Mesenchymal stem cell (in vitro differentiated cells and primary cell): ENCODE results near the gene GCK.

Source experiments
- DNase-seq: peaks from one replicate; pipeline ENCODE4 v3.0.0-alpha.2; 2013
- H2AFZ ChIP-seq: one replicate; pipeline ENCODE4 v1.6.1; 2013; ENCODE audit warnings: low read depth, mild to moderate bottlenecking, control low read depth, inconsistent platforms, low read length, moderate library complexity
- H2AK5ac ChIP-seq: 2 replicates; pipeline ENCODE4 v1.6.1; 2013; ENCODE audit warnings: low read length, moderate library complexity, mild to moderate bottlenecking, inconsistent platforms; ENCODE audit not compliant: severe bottlenecking
- H2BK120ac ChIP-seq: one replicate; pipeline ENCODE4 v1.6.1; 2013; ENCODE audit warnings: low read depth, mild to moderate bottlenecking, inconsistent platforms, low read length, moderate library complexity
- H2BK12ac ChIP-seq, 2 experiments: one replicate each; pipeline ENCODE4 v1.6.1; 2013; ENCODE audit warnings: inconsistent platforms in 2 of 2, low read length in 2 of 2, mild to moderate bottlenecking in 2 of 2, moderate library complexity in 2 of 2, control low read depth in 1 of 2
- H2BK15ac ChIP-seq: one replicate; pipeline ENCODE4 v1.6.1; 2013; ENCODE audit warnings: mild to moderate bottlenecking, low read depth, inconsistent platforms; ENCODE audit not compliant: poor library complexity, severe bottlenecking
- H2BK5ac ChIP-seq: 2 replicates; pipeline ENCODE4 v1.6.1; 2013; ENCODE audit warnings: low read depth, mild to moderate bottlenecking, low read length, control low read depth, inconsistent platforms; ENCODE audit not compliant: poor library complexity, severe bottlenecking
- H3K14ac ChIP-seq, 2 experiments: one replicate each; pipeline ENCODE4 v1.6.1; 2013; ENCODE audit warnings: inconsistent platforms in 2 of 2, low read length in 2 of 2, control low read depth in 1 of 2, mild to moderate bottlenecking in 1 of 2, moderate library complexity in 1 of 2
- H3K18ac ChIP-seq, 2 experiments: one replicate each; pipeline ENCODE4 v1.6.1; 2013; ENCODE audit warnings: inconsistent platforms in 2 of 2, low read length in 2 of 2, control low read depth in 1 of 2, low read depth in 1 of 2, mild to moderate bottlenecking in 1 of 2
- H3K23ac ChIP-seq, 2 experiments: one replicate each; pipeline ENCODE4 v1.6.1; 2013; ENCODE audit warnings: inconsistent platforms in 2 of 2, low read length in 2 of 2, mild to moderate bottlenecking in 2 of 2, moderate library complexity in 2 of 2, control low read depth in 1 of 2
- H3K27ac ChIP-seq: 2 replicates; pipeline ENCODE4 v1.5.1; 2013; ENCODE audit warnings: mild to moderate bottlenecking, moderate library complexity, low read length, control low read depth, inconsistent platforms; ENCODE audit not compliant: poor library complexity, severe bottlenecking
- H3K27me3 ChIP-seq, 2 experiments: 2 replicates each; pipeline versions ENCODE4 v1.6.1 to v1.7.0; 2013; ENCODE audit warnings: low read length in 2 of 2, mild to moderate bottlenecking in 2 of 2, moderate library complexity in 2 of 2, control low read depth in 1 of 2, inconsistent platforms in 1 of 2; ENCODE audit not compliant: control insufficient read depth in 1 of 2, insufficient read depth in 1 of 2
- H3K36me3 ChIP-seq, 2 experiments: 2 replicates each; pipeline versions ENCODE4 v1.6.1 to v1.7.0; 2013; ENCODE audit warnings: low read length in 2 of 2, control low read depth in 1 of 2, inconsistent platforms in 1 of 2, low read depth in 1 of 2, mild to moderate bottlenecking in 1 of 2; ENCODE audit not compliant: insufficient read depth in 2 of 2, control insufficient read depth in 1 of 2
- H3K4ac ChIP-seq, 2 experiments: one replicate each; pipeline ENCODE4 v1.6.1; 2013; ENCODE audit warnings: inconsistent platforms in 2 of 2, low read length in 2 of 2, mild to moderate bottlenecking in 2 of 2, moderate library complexity in 2 of 2, control low read depth in 1 of 2, low read depth in 1 of 2
- H3K4me1 ChIP-seq: 2 replicates; pipeline ENCODE4 v1.6.1; 2013; ENCODE audit warnings: low read depth, low read length, control low read depth; ENCODE audit not compliant: control insufficient read depth, insufficient read depth
- H3K4me2 ChIP-seq: 2 replicates; pipeline ENCODE4 v1.6.1; 2013; ENCODE audit warnings: low read length, mild to moderate bottlenecking, inconsistent platforms; ENCODE audit not compliant: poor library complexity, severe bottlenecking
- H3K4me3 ChIP-seq, 2 experiments: 2 replicates each; pipeline versions ENCODE4 v1.5.1 to v1.7.0; 2013; ENCODE audit warnings: low read length in 2 of 2, mild to moderate bottlenecking in 2 of 2, control low read depth in 1 of 2, low read depth in 1 of 2; ENCODE audit not compliant: insufficient read depth in 1 of 2
- H3K79me1 ChIP-seq: replicated peaks from 2 replicates; pipeline ENCODE4 v1.6.1; 2013; ENCODE audit warnings: mild to moderate bottlenecking, control low read depth, low read length, inconsistent platforms; ENCODE audit not compliant: poor library complexity, severe bottlenecking
- H3K9ac ChIP-seq: 2 replicates; pipeline ENCODE4 v1.7.0; 2013; ENCODE audit warnings: mild to moderate bottlenecking, low read length, moderate library complexity
- H3K9me3 ChIP-seq: 2 replicates; pipeline ENCODE4 v1.7.0; 2013; ENCODE audit warnings: mild to moderate bottlenecking, low read length; ENCODE audit not compliant: control insufficient read depth
- H4K8ac ChIP-seq: one replicate; pipeline ENCODE4 v1.6.1; 2013; ENCODE audit warnings: inconsistent platforms, mild to moderate bottlenecking, low read length, moderate library complexity
- H4K91ac ChIP-seq: one replicate; pipeline ENCODE4 v1.6.1; 2013; ENCODE audit warnings: mild to moderate bottlenecking, low read length, inconsistent platforms
- WGBS: methylation state at CpG from one replicate; pipeline ENCODE4 v1.1.7; 2013; ENCODE audit warnings: mixed read lengths; 5-methylcytosine and 5-hydroxymethylcytosine counted together

The GCK gene

GRCh38 chr7:44116087-44116788, 73.0 kb downstream of the GCK start:
- no peak overlapping the region for H4K8ac ChIP-seq
- H3K79me1 ChIP-seq: peaks cover 45% of the 10 kb centered on the region
- no peak overlapping the region for H2BK15ac ChIP-seq
- no peak overlapping the region for H3K9ac ChIP-seq
- peaks cover 91 to 92% of the 10 kb centered on the region in 2 experiments for H3K36me3 ChIP-seq
- H3K18ac ChIP-seq: no peak overlapping the region
- no peaks in the 10 kb centered on the region for H3K9me3 ChIP-seq
- 94% methylated on average over 17 of the region's 17 CpGs for WGBS
- no peak overlapping the region for H3K14ac ChIP-seq
- no peaks in the 10 kb centered on the region for H3K27me3 ChIP-seq
- no peak overlapping the region for H2BK5ac ChIP-seq
- no peak overlapping the region for H2BK120ac ChIP-seq
- no peak overlapping the region for H3K27ac ChIP-seq
- no peak overlapping the region for H3K4me2 ChIP-seq
- H2BK12ac ChIP-seq: no peak overlapping the region
- H3K4ac ChIP-seq: no peak overlapping the region
- H2AK5ac ChIP-seq: no peak overlapping the region
- no peak overlapping the region for H4K91ac ChIP-seq
- DNase-seq: no peak
- H3K4me3 ChIP-seq: no peak overlapping the region
- peaks cover 17% of the 10 kb centered on the region for H3K4me1 ChIP-seq
- H2AFZ ChIP-seq: no peak overlapping the region
- H3K23ac ChIP-seq: no peak overlapping the region

GRCh38 chr7:44114586-44115310, 74.5 kb downstream of the GCK start:
- no peak overlapping the region for H2AK5ac ChIP-seq
- H2BK5ac ChIP-seq: no peak overlapping the region
- no peak overlapping the region for H3K14ac ChIP-seq
- H3K4me2 ChIP-seq: no peak overlapping the region
- H3K36me3 ChIP-seq: peaks cover 91 to 97% of the 10 kb centered on the region in 2 experiments
- no peak overlapping the region for H2BK12ac ChIP-seq
- H2BK15ac ChIP-seq: no peak overlapping the region
- no peak overlapping the region for H3K9ac ChIP-seq
- H2BK120ac ChIP-seq: no peak overlapping the region
- H3K27me3 ChIP-seq: no peaks in the 10 kb centered on the region
- peaks cover 24% of the 10 kb centered on the region for H3K4me1 ChIP-seq
- WGBS: 95% methylated on average over 12 of the region's 12 CpGs
- no peak overlapping the region for H3K23ac ChIP-seq
- no peaks in the 10 kb centered on the region for H3K9me3 ChIP-seq
- no peak overlapping the region for H2AFZ ChIP-seq
- no peak overlapping the region for H4K8ac ChIP-seq
- no peak overlapping the region for H4K91ac ChIP-seq
- DNase-seq: no peak
- peaks cover 35% of the 10 kb centered on the region for H3K79me1 ChIP-seq
- no peak overlapping the region for H3K4me3 ChIP-seq
- H3K18ac ChIP-seq: no peak overlapping the region
- H3K4ac ChIP-seq: no peak overlapping the region
- no peak overlapping the region for H3K27ac ChIP-seq

GRCh38 chr7:44113764-44114354, 75.4 kb downstream of the GCK start:
- H3K4me1 ChIP-seq: peaks cover 24% of the 10 kb centered on the region
- H3K4me2 ChIP-seq: no peak overlapping the region
- no peak overlapping the region for H3K4me3 ChIP-seq
- H3K27ac ChIP-seq: no peak overlapping the region
- H3K18ac ChIP-seq: no peak overlapping the region
- H3K27me3 ChIP-seq: no peaks in the 10 kb centered on the region
- no peak overlapping the region for H3K14ac ChIP-seq
- H4K8ac ChIP-seq: no peak overlapping the region
- no peak for DNase-seq
- no peak overlapping the region for H2BK12ac ChIP-seq
- H2AK5ac ChIP-seq: no peak overlapping the region
- no peak overlapping the region for H2BK120ac ChIP-seq
- H3K36me3 ChIP-seq: peaks cover 89 to 97% of the 10 kb centered on the region in 2 experiments
- H2AFZ ChIP-seq: no peak overlapping the region
- 92% methylated on average over 24 of the region's 24 CpGs for WGBS
- H3K9ac ChIP-seq: no peak overlapping the region
- no peak overlapping the region for H4K91ac ChIP-seq
- H3K9me3 ChIP-seq: no peaks in the 10 kb centered on the region
- H2BK5ac ChIP-seq: no peak overlapping the region
- no peak overlapping the region for H2BK15ac ChIP-seq
- H3K4ac ChIP-seq: no peak overlapping the region
- H3K23ac ChIP-seq: no peak overlapping the region
- H3K79me1 ChIP-seq: peaks cover 33% of the 10 kb centered on the region
